SIG-M5 treated with dmso at 0.1 percent for 504 hours (cell line): ENCODE data around the gene CPO.
"Not testable (repeated sequence)": the region's sequence is repeated elsewhere in the genome, so short reads cannot be mapped to it uniquely, and the experiment has no call there.

Experiments
- DNase-seq: peaks from one replicate; lab custom pipeline; 2025; ENCODE audit not compliant: unreplicated experiment; lab: John Stamatoyannopoulos, UW

CPO gene

GRCh38 chr2:206939340-206939739 lies at the start of gene CPO:
CPO (plus strand) TSS chr2:206939518; CDS start chr2:206939600, 82 bp downstream.
- no peak for DNase-seq

GRCh38 chr2:206890179-206890578 lies 49.1 kb upstream of the CPO start:
- no peak for DNase-seq

- DNase-seq, result no peak
Measured at GRCh38 chr2:206890926-206891325, 48.4 kb upstream of the CPO start.

- DNase-seq, result peak; percentile 28
Measured at GRCh38 chr2:206915121-206915520, 24.2 kb upstream of the CPO start.

GRCh38 chr2:206918263-206918662 lies 21.1 kb upstream of the CPO start:
- no peak for DNase-seq

- DNase-seq, result no peak
Measured at GRCh38 chr2:206920310-206920709, 19.0 kb upstream of the CPO start.

- no peak for DNase-seq
Measured at GRCh38 chr2:206920951-206921350, 18.4 kb upstream of the CPO start.

- DNase-seq, result no peak
Measured at GRCh38 chr2:206921529-206921928, 17.8 kb upstream of the CPO start.

- DNase-seq, result no peak
Measured at GRCh38 chr2:206935991-206936842, 3.1 kb upstream of the CPO start.

GRCh38 chr2:206936843-206937230 lies 2.5 kb upstream of the CPO start:
- no peak for DNase-seq

GRCh38 chr2:206937555-206937954 lies 1.8 kb upstream of the CPO start:
- DNase-seq, result no peak

GRCh38 chr2:206940546-206940945 lies 1.2 kb downstream of the CPO start:
- no peak for DNase-seq

- no peak for DNase-seq
Measured at GRCh38 chr2:206942592-206943478, 3.5 kb downstream of the CPO start.

GRCh38 chr2:206953404-206953803 lies 14.1 kb downstream of the CPO start:
- DNase-seq, result not testable (repeated sequence)

GRCh38 chr2:206955253-206955652 lies 15.9 kb downstream of the CPO start:
- no peak for DNase-seq

- no peak for DNase-seq
Measured at GRCh38 chr2:206958261-206958660, 18.9 kb downstream of the CPO start.

- no peak for DNase-seq
Measured at GRCh38 chr2:206962966-206963365, 23.6 kb downstream of the CPO start.

GRCh38 chr2:206968134-206969086 lies 29.1 kb downstream of the CPO start:
- DNase-seq, result no peak

GRCh38 chr2:206969192-206969591 lies 29.9 kb downstream of the CPO start:
- no peak for DNase-seq

- DNase-seq, result no peak
Measured at GRCh38 chr2:206970589-206971360, 31.5 kb downstream of the CPO start.
